ENCODE measurements around the gene ALPK3. TPM values are rescaled to one million over a fixed set of nuclear protein-coding genes. Genes with fewer than 3 reads are reported as not detected.

The ALPK3 gene
- total and polyA plus RNA-seq, 2 donors (not counting 3 experiments of a cell fraction or from before 2014, with no cell fraction given), result 18.4 to 36.2 TPM

DNA sequence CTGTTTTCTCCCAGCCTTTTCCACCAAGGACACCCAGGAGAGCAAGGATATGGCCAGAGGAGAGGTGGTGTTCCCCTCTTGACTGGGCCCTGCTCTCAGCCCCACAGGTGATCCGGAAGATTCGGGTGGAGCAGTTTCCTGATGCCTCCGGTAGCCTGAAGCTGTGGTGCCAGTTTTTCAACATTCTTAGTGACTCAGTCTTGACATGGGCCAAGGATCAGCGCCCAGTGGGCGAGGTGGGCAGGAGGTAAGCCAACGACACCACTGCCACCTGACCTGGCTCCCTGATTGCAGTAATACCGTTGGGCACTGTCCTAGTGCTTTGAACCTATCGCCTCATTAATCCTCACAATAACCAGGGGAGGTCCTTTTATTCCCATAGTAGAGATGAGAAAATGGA, 42.0 kb downstream of the ALPK3 start:
- CTCF ChIA-PET, result interaction anchor here (0.9 kb wide), 1 partner anchor 24 kb away, joined by 3 read pairs; no protein-coding TSS in a partner anchor

GRCh38 chr15:84859651-84860050, 42.5 kb downstream of the ALPK3 start:
- no peaks in the 10 kb centered on the region for H3K9me3 ChIP-seq (replicated peaks; ENCODE audit: control insufficient read depth, insufficient read depth, low read length)
- H3K4me1 ChIP-seq (ENCODE audit: control insufficient read depth, extremely low read depth, insufficient read depth, low read length), result no peaks in the 10 kb centered on the region
- dilution Hi-C loops (cut with MboI; ENCODE audit: extremely low pct_ligation_motif_present, low sequenced_read_pairs), result no loop called here
- ChIA-PET CTCF (no interaction called here), POLR2A (no interaction called here)
- TF ChIP-seq POLR2A (IDR thresholded peaks at IDR 0.05; ENCODE audit: low read depth, low read length) (no peak), EZH2 (IDR thresholded peaks at IDR 0.05; ENCODE audit: borderline replicate concordance, low read depth, low read length, severe bottlenecking) (no peak), GATA2 (IDR thresholded peaks at IDR 0.05; ENCODE audit: insufficient read depth, insufficient read length, low read depth, low read length) (no peak), JUN (IDR thresholded peaks at IDR 0.05; ENCODE audit: borderline replicate concordance, insufficient read depth, insufficient read length, low read depth) (no peak), FOS (IDR thresholded peaks at IDR 0.05; ENCODE audit: borderline replicate concordance, insufficient read depth, low read length) (no peak), MYC (IDR thresholded peaks at IDR 0.05; ENCODE audit: low read depth, low read length) (no peak), POLR2AphosphoS5 (IDR thresholded peaks at IDR 0.05; ENCODE audit: insufficient read depth, low read depth, low read length) (no peak), MAX (IDR thresholded peaks at IDR 0.05; ENCODE audit: insufficient read depth, insufficient read length) (no peak), CTCF (IDR thresholded peaks at IDR 0.05; ENCODE audit: extremely low read depth in 1 of 2, insufficient read depth in 1 of 2, low read depth in 1 of 2, low read length in 2 of 2) (no peak)
- H4K20me1 ChIP-seq (replicated peaks; ENCODE audit: control insufficient read depth, extremely low read depth, insufficient read depth, low read length), result no peaks in the 10 kb centered on the region
- DNase-seq (ENCODE audit: low read depth, low spot score) (no peak), FAIRE-seq (no peak)
- no peak overlapping the region for H3K4me2 ChIP-seq (ENCODE audit: insufficient read depth, low read length)
- H3K79me2 ChIP-seq (ENCODE audit: control insufficient read depth, insufficient read depth, low read length), result no peaks in the 10 kb centered on the region
- H3K9ac ChIP-seq (replicated peaks; ENCODE audit: extremely low read depth, insufficient read depth, low read length), result no peak overlapping the region
- H3K9me1 ChIP-seq (replicated peaks; ENCODE audit: control insufficient read depth, extremely low read depth, insufficient read depth, low read length), result no peaks in the 10 kb centered on the region
- H3K27me3 ChIP-seq (ENCODE audit: control insufficient read depth in 2 of 2, insufficient read depth in 2 of 2, low read length in 2 of 2), result no peaks in the 10 kb centered on the region
- H2AFZ ChIP-seq (ENCODE audit: low read depth, low read length), result no peak overlapping the region
- intact Hi-C loops (cut with micrococcal nuclease), result no loop called here
- no peak overlapping the region for H3K4me3 ChIP-seq (replicated peaks in 1 of 3; ENCODE audit: insufficient read depth in 1 of 3, low read depth in 1 of 3, low read length in 3 of 3)
- H3K27ac ChIP-seq (ENCODE audit: insufficient read depth, low read depth, low read length), result no peak overlapping the region
- H3K36me3 ChIP-seq (ENCODE audit: control insufficient read depth in 2 of 2, extremely low read depth in 1 of 2, insufficient read depth in 2 of 2, low read length in 2 of 2), result peaks cover 0 to 45% of the 10 kb centered on the region in 2 experiments
- no TSS peak for BruUV-seq (replicated peaks)

More for the DNA sequence above, 42.0 kb downstream of the ALPK3 start:
- POLR2A ChIA-PET, result no interaction called here
- no peaks in the 10 kb centered on the region for H3K27me3 ChIP-seq (ENCODE audit: control insufficient read depth in 2 of 2, insufficient read depth in 2 of 2, low read length in 2 of 2)
- BruUV-seq (replicated peaks), result no TSS peak
- no peaks in the 10 kb centered on the region for H3K9me1 ChIP-seq (replicated peaks; ENCODE audit: control insufficient read depth, extremely low read depth, insufficient read depth, low read length)
- no peak overlapping the region for H2AFZ ChIP-seq (ENCODE audit: low read depth, low read length)
- H3K9ac ChIP-seq (replicated peaks; ENCODE audit: extremely low read depth, insufficient read depth, low read length), result no peak overlapping the region
- no peaks in the 10 kb centered on the region for H3K9me3 ChIP-seq (replicated peaks; ENCODE audit: control insufficient read depth, insufficient read depth, low read length)
- DNase-seq (ENCODE audit: low read depth, low spot score) (no peak), FAIRE-seq (no peak)
- no peaks in the 10 kb centered on the region for H3K79me2 ChIP-seq (ENCODE audit: control insufficient read depth, insufficient read depth, low read length)
- peaks cover 0 to 41% of the 10 kb centered on the region in 2 experiments for H3K36me3 ChIP-seq (ENCODE audit: control insufficient read depth in 2 of 2, extremely low read depth in 1 of 2, insufficient read depth in 2 of 2, low read length in 2 of 2)
- no peak for TF ChIP-seq MAX (IDR thresholded peaks at IDR 0.05; ENCODE audit: insufficient read depth, insufficient read length)
- H4K20me1 ChIP-seq (replicated peaks; ENCODE audit: control insufficient read depth, extremely low read depth, insufficient read depth, low read length), result no peaks in the 10 kb centered on the region
- intact Hi-C loops (cut with micrococcal nuclease), result no loop called here
- dilution Hi-C loops (cut with MboI; ENCODE audit: extremely low pct_ligation_motif_present, low sequenced_read_pairs), result no loop called here
- no peak overlapping the region for H3K4me2 ChIP-seq (ENCODE audit: insufficient read depth, low read length)
- H3K4me1 ChIP-seq (ENCODE audit: control insufficient read depth, extremely low read depth, insufficient read depth, low read length), result no peaks in the 10 kb centered on the region
- no peak overlapping the region for H3K4me3 ChIP-seq (replicated peaks in 1 of 3; ENCODE audit: insufficient read depth in 1 of 3, low read depth in 1 of 3, low read length in 3 of 3)
- H3K27ac ChIP-seq (ENCODE audit: insufficient read depth, low read depth, low read length), result no peak overlapping the region

Measured in endothelial cell of umbilical vein (primary cell).